A673 (cell line): ENCODE data around the gene CBLC. TPM values are rescaled to one million over a fixed set of nuclear protein-coding genes. Genes with fewer than 3 reads are reported as not detected.
"Not testable (repeated sequence)": the region's sequence is repeated elsewhere in the genome, so short reads cannot be mapped to it uniquely, and the experiment has no call there.

ENCODE experiments used
- BruUV-seq: library from RNA; stranded (reverse); fragments of 400-500 nt; replicated peaks from 2 replicates; lab custom pipeline; 2021; lab: Mats Ljungman, UMichigan
- CTCF ChIA-PET: fragments of 300-600 bp; sonication (Branson Sonifier 250); formaldehyde crosslinking; loops from one replicate; lab custom pipeline; 2022; ENCODE audit warnings: antibody characterized with exemption; lab: Charles Lee
- POLR2A ChIA-PET: fragments of 300-600 bp; sonication (Branson Sonifier 250); formaldehyde crosslinking; loops from one replicate; lab custom pipeline; 2022; ENCODE audit warnings: antibody characterized with exemption; ENCODE audit not compliant: low non-redundant PET; lab: Charles Lee
- DNase-seq: peaks from one replicate; pipeline ENCODE4 v3.0.0-alpha.2; 2015; ENCODE audit warnings: low spot score
- H3K27ac ChIP-seq: fragments of 200-600 bp; sonication (generic); 2 replicates; pipeline ENCODE4 v1.5.1; 2016; ENCODE audit warnings: mixed run types, low read depth, mild to moderate bottlenecking, mixed read lengths, antibody characterized with exemption, low read length; ENCODE audit not compliant: poor library complexity, severe bottlenecking
- H3K27me3 ChIP-seq: fragments of 200-600 bp; sonication (generic); replicated peaks from 2 replicates; pipeline ENCODE4 v1.6.1; 2017; ENCODE audit warnings: mixed run types, low read depth, mild to moderate bottlenecking, mixed read lengths, antibody characterized with exemption, low read length; ENCODE audit not compliant: insufficient read depth, poor library complexity
- H3K36me3 ChIP-seq: fragments of 200-600 bp; sonication (generic); 2 replicates; pipeline ENCODE4 v1.6.1; 2016; ENCODE audit warnings: mixed run types, mild to moderate bottlenecking, mixed read lengths, antibody characterized with exemption, low read length; ENCODE audit not compliant: insufficient read depth, poor library complexity, severe bottlenecking
- H3K4me1 ChIP-seq: fragments of 200-600 bp; sonication (generic); 2 replicates; pipeline ENCODE4 v1.6.1; 2017; ENCODE audit warnings: mixed run types, mild to moderate bottlenecking, mixed read lengths, antibody characterized with exemption, low read length; ENCODE audit not compliant: insufficient read depth, poor library complexity, severe bottlenecking
- H3K4me3 ChIP-seq: fragments of 200-600 bp; sonication (generic); 2 replicates; pipeline ENCODE4 v1.5.1; 2016; ENCODE audit warnings: low read depth, mixed run types, mild to moderate bottlenecking, mixed read lengths, low read length; ENCODE audit not compliant: poor library complexity, severe bottlenecking
- H3K9me3 ChIP-seq: fragments of 200-600 bp; sonication (generic); 2 replicates; pipeline ENCODE4 v1.6.1; 2016; ENCODE audit warnings: mixed run types, low read depth, mild to moderate bottlenecking, mixed read lengths, antibody characterized with exemption, low read length; ENCODE audit not compliant: poor library complexity, severe bottlenecking
- CTCF ChIP-seq: fragments of 300-800, 200-600 bp; sonication (generic); conservative IDR thresholded peaks from 2 replicates; pipeline ENCODE4 v1.5.1; 2017; ENCODE audit warnings: low read depth, mild to moderate bottlenecking, antibody characterized with exemption, low read length, moderate library complexity, mixed read lengths
- EZH2 ChIP-seq: fragments of 200-600 bp; sonication (generic); IDR thresholded peaks from 2 replicates; pipeline ENCODE4 v1.6.1; 2017; ENCODE audit warnings: borderline replicate concordance, low read depth, mild to moderate bottlenecking, mixed read lengths, antibody characterized with exemption, low read length; ENCODE audit not compliant: poor library complexity, severe bottlenecking
- intact Hi-C: fragments of 100-400 bp; cut with micrococcal nuclease; formaldehyde crosslinking; loops from one replicate; pipeline ENCODE4 v1.10.0; 2022; ENCODE audit not compliant: unreplicated experiment
- total RNA-seq: library from RNA; stranded (reverse); gene quantifications from 2 replicates; pipeline ENCODE4 v1.2.3, GENCODE V29; 2021

CBLC gene
- total RNA-seq, 1 experiment from 2014 or later: not detected

- H3K4me3 ChIP-seq: no peak overlapping the region
- H3K27ac ChIP-seq: no peak overlapping the region
- POLR2A ChIA-PET: no interaction called here
- intact Hi-C loops: no loop called here
- no TSS peak for BruUV-seq
- H3K9me3 ChIP-seq: no peaks in the 10 kb centered on the region
- CTCF ChIA-PET: no interaction called here
- H3K36me3 ChIP-seq: no peaks in the 10 kb centered on the region
- TF ChIP-seq EZH2: no peak
- no peak for TF ChIP-seq CTCF
- H3K27me3 ChIP-seq: no peaks in the 10 kb centered on the region
- DNase-seq: no peak
- H3K4me1 ChIP-seq: no peaks in the 10 kb centered on the region
These were observed 1.9 kb upstream of the CBLC start for GRCh38 chr19:44775676-44776240.

- CTCF ChIA-PET: no interaction called here
- intact Hi-C loops: no loop called here
These were observed 1.1 kb upstream of the CBLC start for GRCh38 chr19:44776402-44777096.

GRCh38 chr19:44779150-44779549 is 1.5 kb downstream of the CBLC start:
- no peaks in the 10 kb centered on the region for H3K27me3 ChIP-seq
- TF ChIP-seq CTCF (no peak), EZH2 (no peak)
- H3K9me3 ChIP-seq: no peaks in the 10 kb centered on the region
- ChIA-PET POLR2A (no interaction called here), CTCF (interaction anchor here (1.1 kb wide), 1 partner anchor 55 kb away, joined by 6 read pairs; no protein-coding TSS in a partner anchor)
- H3K4me3 ChIP-seq: no peak overlapping the region
- H3K27ac ChIP-seq: no peak overlapping the region
- no peaks in the 10 kb centered on the region for H3K4me1 ChIP-seq
- BruUV-seq: no TSS peak
- intact Hi-C loops: no loop called here
- no peaks in the 10 kb centered on the region for H3K36me3 ChIP-seq
- DNase-seq: no peak

More at GRCh38 chr19:44776402-44777096, 1.1 kb upstream of the CBLC start:
- no peaks in the 10 kb centered on the region for H3K27me3 ChIP-seq
- no peak for DNase-seq
- POLR2A ChIA-PET: interaction anchor here (0.7 kb wide), 1 partner anchor 183 kb away, joined by 4 read pairs; no protein-coding TSS in a partner anchor
- H3K9me3 ChIP-seq: no peaks in the 10 kb centered on the region
- no peak overlapping the region for H3K4me3 ChIP-seq
- BruUV-seq: no TSS peak
- no peaks in the 10 kb centered on the region for H3K36me3 ChIP-seq
- TF ChIP-seq CTCF (no peak), EZH2 (no peak)
- H3K27ac ChIP-seq: no peak overlapping the region
- H3K4me1 ChIP-seq: no peaks in the 10 kb centered on the region

- H3K4me1 ChIP-seq, H3K9me3 ChIP-seq, H3K27ac ChIP-seq, DNase-seq, BruUV-seq, H3K4me3 ChIP-seq, H3K36me3 ChIP-seq, H3K27me3 ChIP-seq: not testable (repeated sequence)
- CTCF ChIA-PET: interaction anchor here (0.9 kb wide), 1 partner anchor 11 kb away, joined by 3 read pairs; no protein-coding TSS in a partner anchor
- intact Hi-C loops: loop anchor here (5.0 kb wide), 1 partner anchor 171 kb away; no protein-coding TSS in a partner anchor
- POLR2A ChIA-PET: interaction anchor here (0.7 kb wide), 1 partner anchor 146 kb away, joined by 9 read pairs; no protein-coding TSS in a partner anchor
These were observed 4.0 kb downstream of the CBLC start for GRCh38 chr19:44781694-44782093.
